ENCODE results near the gene PLCB4. TPM values are rescaled to one million over a fixed set of nuclear protein-coding genes. Genes with fewer than 3 reads are reported as not detected.

Gene PLCB4
- total RNA-seq, 1 donor, result 3.5 TPM

- H3K4me3 ChIP-seq (ENCODE audit: low read depth, low read length), result no peak overlapping the region
- DNase-seq (ENCODE audit: low read depth), result no peak
- TF ChIP-seq CTCF (IDR thresholded peaks at IDR 0.05; ENCODE audit: insufficient read depth, low read depth, low read length), result no peak
Measured at GRCh38 chr20:9399322-9399721, 330.4 kb downstream of the PLCB4 start.

- TF ChIP-seq CTCF (IDR thresholded peaks at IDR 0.05; ENCODE audit: insufficient read depth, low read depth, low read length), result no peak
- no peak for DNase-seq (ENCODE audit: low read depth)
- no peak overlapping the region for H3K4me3 ChIP-seq (ENCODE audit: low read depth, low read length)
Measured at GRCh38 chr20:9400171-9401025, 331.5 kb downstream of the PLCB4 start.

- no peak for TF ChIP-seq CTCF (IDR thresholded peaks at IDR 0.05; ENCODE audit: insufficient read depth, low read depth, low read length)
- DNase-seq (ENCODE audit: low read depth), result no peak
Measured at GRCh38 chr20:9401371-9401770, 332.5 kb downstream of the PLCB4 start.

GRCh38 chr20:9402141-9402540, 333.3 kb downstream of the PLCB4 start:
- no peak for DNase-seq (ENCODE audit: low read depth)
- no peak for TF ChIP-seq CTCF (IDR thresholded peaks at IDR 0.05; ENCODE audit: insufficient read depth, low read depth, low read length)
- no peak overlapping the region for H3K4me3 ChIP-seq (ENCODE audit: low read depth, low read length)

More at GRCh38 chr20:9401371-9401770, 332.5 kb downstream of the PLCB4 start:
- no peak overlapping the region for H3K4me3 ChIP-seq (ENCODE audit: low read depth, low read length)

- no peak for TF ChIP-seq CTCF (IDR thresholded peaks at IDR 0.05; ENCODE audit: insufficient read depth, low read depth, low read length)
- H3K4me3 ChIP-seq (ENCODE audit: low read depth, low read length), result no peak overlapping the region
- DNase-seq (ENCODE audit: low read depth), result no peak
Measured at GRCh38 chr20:9402546-9402945, 333.7 kb downstream of the PLCB4 start.

GRCh38 chr20:9403448-9403847, 334.6 kb downstream of the PLCB4 start:
- DNase-seq (ENCODE audit: low read depth), result no peak
- no peak for TF ChIP-seq CTCF (IDR thresholded peaks at IDR 0.05; ENCODE audit: insufficient read depth, low read depth, low read length)
- H3K4me3 ChIP-seq (ENCODE audit: low read depth, low read length), result no peak overlapping the region

Data from fibroblast of villous mesenchyme (primary cell).